NCI-H146 treated with DMSO at 0.1 percent for 48 hours (cell line): Measurements from ENCODE around the gene OVAAL.

ENCODE experiments used
- DNase-seq: peaks from one replicate; lab custom pipeline; 2025; ENCODE audit not compliant: unreplicated experiment; lab: John Stamatoyannopoulos, UW

OVAAL gene

DNA sequence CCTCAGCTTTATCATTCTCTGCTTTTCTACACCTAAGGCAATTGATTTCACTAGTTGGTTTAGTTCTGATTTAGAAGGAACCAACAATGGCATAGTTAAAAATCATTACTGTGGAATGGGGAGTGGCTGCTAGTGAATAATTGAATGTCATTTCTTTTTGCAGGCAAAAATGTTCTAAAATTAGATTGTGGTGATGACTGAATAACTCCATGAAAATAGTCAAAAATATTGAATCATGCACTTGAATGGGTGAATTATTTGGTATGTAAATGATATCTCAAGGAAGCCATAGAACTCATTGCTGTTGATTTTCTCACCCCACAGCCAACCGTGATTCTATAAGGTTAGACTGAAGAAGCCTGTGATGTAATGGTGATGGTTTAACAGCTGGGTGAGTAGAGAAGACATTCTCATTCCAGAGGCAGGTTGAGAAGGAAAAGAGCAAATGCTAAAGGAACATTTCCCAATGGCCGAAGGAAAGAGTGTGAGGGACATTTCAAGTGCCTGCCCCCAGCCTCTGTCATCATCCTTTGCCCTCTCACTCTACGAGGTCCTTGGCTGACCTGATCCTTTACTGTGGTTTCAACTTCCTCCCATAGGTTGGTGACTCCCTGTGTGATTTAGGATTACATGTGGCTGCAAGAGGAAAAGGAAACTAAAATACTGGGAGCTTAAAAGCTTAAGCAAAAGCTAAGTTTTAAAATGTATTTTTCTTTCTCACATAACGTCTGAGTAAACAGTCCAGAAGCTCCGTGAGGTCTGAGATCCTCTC lies 12.5 kb downstream of the OVAAL start:
- DNase-seq: no peak

DNA sequence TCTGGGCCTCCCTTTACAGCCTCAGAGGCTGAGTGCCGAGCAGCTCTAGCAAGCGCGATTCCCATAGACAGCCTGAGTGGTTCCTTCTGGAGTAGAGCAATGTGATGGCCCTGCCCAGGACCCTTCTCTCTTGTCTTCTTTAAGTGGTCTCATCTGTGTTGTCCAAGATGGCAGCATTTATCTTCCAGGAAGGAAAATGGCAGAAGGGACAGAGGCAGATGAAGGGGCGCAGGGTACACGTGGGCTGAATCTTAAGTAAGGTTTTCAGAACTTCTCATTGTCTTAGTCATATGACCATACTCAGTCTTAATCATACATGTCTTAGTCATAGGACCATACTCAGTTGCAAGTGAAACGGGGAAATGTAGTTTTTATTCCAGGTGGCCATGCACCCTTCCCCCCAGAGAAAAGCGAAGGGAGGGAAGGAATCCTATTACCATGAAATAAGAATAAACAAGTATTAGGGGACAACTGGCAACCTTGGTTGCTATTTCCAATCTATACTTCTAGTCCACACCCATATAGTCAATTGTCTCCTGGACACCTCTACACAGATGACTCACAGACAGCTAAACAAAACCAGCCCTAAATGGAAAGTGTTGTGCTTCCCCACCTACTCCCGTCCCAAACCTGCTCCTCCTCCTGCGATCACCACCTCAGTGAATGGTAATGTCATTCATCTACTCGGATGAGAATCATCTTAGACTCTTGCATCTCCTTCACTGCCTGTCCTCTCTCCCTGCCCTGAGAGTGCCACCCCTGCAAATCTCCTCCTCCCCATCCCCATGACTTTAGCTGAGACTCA lies 13.3 kb downstream of the OVAAL start:
- no peak for DNase-seq

DNA sequence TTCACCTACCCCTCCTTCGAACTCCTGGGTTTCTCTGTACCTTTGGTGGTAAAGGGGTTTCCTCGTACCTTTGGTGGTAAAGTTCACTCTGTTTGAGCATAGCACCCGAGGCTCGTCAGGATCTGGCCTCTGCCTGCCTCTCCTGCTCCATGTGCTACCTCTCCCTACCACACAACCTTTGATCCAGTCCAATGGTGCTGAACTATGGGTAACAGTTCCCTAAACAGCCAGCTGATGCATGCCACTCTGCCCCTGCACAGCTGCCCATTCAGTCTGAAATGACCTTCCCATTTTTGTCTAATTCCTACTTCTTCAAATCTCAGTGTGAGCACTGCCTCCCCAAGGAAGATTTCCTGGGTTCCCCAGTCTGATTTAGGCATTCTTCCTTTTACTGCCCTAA lies 14.0 kb downstream of the OVAAL start:
- DNase-seq: no peak

DNA sequence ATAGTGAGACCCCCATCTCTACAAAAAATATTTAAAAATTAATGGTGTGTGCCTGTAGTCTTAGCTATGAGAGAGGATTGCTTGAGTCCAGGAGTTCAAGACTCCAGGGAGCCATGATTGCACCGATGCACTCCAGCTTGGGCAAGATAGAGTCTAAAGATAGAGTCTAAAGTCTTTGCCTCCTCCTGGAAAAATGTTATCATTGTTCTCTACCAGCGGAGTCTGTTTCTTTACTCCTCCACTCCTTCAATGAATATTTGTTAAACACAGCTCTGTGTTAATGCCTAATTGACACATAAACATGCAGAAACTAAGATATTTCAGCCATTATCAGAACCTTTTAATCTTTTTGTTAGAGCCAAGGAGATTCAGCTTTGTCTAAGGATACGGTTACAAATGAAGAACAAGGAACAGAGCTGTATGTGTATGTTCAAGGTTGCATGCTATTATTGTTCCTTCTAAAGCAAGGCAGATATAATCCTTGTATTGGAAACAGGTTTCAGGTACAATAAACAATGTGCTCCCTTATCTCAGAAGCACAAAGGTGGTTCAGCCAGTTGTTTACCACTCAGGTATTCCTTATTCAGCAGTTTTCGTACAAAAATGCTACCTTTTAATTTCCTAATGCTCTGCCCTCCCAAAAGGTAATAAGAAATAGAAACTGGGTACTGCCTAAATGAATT lies 15.4 kb downstream of the OVAAL start:
- DNase-seq: no peak

DNA sequence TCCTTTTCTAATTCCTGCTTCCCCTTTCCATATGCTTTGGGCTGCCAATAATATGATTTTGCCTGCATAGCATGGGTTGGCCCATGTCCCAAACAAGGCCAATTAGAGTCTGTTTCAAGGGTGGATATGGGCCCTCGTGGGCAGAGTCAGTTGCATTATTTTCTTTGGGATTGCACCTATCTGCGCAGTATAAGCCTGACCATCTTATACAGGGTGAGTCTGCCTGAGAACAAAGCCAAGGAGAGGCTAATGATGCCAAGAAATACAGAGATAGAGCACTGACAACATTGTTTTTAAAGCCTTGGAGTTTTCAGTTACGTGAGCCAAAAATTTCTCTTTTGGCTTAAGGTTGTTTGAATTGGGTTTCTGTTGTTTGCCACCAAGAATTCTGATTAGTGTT lies 18.6 kb downstream of the OVAAL start:
- DNase-seq: no peak

DNA sequence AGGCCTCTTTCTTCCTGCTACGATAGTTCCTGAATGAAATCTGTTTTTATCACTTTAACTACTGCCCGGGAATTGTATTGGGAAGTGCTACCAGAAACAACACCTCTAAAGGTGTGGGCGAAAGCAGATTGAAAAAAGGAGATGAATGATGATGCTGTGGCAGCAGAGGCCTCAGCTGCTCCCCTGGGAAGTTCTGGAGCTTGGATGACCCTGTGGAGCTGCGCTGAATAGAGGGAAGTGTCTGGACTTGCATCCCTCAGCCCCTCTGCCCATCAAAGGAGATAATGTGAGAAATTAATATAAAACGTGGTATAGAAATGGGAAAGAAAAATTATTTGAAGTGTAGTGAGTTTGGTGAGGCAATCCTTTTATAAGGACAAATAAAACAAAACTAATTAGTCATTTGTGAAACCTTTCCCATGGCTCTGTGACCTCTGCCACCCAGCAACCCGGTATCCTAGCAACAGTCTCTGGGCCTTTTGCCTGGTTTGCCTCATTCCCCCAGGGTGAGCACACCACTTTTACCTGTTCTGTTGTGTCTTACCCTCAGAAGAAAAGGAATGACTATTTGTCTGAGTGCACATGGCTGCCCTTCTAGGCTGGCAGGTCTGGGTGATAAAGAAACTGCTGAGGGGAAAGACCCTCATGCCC lies 21.3 kb downstream of the OVAAL start:
- peak; percentile 39 for DNase-seq

DNA sequence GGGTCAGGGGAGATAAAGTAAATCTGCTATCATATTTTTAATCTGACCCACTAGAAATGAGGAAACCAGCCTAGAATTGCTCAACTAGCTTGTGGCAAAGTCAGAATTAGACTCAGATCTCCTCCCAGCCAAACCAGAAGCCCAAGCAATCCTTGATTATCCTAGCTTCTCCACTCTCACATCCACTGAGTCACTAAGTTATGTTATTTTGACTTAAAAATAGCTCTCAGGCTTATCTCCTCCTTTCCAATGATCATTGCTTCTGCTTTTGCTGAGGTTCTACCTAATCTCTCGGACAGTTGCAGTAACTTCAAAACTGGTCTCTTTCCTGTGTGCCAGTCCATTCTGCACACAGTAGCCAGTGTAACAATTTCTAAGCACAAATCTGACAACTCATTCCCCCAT lies 22.9 kb downstream of the OVAAL start:
- no peak for DNase-seq

DNA sequence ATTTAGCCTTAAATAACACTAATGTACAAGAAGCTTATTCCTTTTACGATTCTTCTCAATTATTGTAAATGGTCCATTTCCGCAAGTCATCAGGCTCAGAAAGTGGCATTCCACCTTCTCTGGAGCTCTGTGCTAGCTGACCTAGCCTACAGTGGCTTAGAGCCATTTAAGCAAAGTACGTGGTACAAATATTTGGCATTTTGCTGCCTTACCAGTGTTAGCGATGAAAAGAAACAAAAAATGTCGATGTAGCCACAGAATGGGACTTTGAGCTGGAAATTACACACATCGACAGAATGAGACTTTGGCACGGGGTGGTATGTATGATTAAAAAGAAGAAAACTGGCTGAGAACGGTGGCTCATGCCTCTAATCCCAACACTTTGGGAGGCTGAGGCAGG lies 26.1 kb downstream of the OVAAL start:
- DNase-seq: no peak

DNA sequence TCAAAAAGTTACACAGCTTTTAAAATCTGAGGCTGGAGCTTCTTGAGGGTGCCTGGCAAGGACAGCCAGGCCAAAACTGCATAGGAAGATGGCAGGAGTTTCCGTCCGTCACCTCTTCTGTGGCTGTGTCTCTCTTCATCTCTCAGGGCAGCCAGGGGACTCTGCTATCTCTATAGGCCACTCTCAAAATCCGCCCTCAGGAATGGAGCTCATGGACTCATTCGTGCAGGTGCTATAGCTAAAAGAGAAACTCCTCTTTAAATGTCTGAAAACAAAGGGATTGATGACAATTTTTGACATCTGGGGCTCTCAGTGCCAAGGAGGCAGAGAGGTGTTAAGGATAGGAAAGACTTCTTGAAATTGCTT lies 27.2 kb downstream of the OVAAL start:
- no peak for DNase-seq

DNA sequence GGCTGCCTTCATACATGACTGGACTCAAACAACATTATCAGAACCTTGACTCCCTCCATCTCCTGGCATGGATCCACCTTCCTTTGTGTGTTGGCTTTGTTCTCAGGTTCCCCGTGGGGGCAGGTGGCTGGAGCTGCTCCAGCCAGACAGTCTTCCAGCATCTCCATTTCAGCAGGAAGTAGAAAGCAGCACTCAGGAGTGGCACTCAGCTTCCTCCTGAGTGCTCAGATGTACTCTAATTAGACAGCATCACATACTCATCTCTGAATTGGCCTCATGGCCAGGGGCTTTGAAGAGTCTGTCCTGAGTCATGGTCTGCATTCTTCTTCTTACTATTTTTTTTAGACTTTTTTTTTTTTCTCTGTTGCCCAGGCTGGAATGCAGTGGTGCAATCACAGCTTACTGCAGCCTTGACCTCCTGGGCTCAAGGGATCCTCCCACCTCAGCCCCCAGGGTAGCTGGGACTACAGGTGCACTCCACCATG lies 27.9 kb downstream of the OVAAL start:
- DNase-seq: peak; percentile 93

DNA sequence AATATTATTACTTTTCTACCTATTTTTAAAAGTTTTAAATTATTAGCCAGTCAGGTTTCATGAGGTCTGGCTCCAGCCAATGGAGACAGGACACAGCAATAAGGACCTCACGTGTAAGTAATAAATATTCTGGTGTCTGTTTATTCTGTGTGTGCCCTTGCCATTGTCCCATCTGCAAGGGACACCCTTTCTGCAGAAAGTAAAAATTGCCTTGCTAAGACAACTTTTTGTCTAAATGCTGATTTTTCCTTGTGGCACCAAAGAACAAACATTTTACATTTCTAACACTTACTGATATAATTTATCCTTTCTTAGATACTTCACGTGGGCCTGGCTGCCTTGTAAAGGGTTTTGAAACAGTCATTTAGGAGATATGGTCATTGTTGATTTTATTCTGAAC lies 29.4 kb downstream of the OVAAL start:
- no peak for DNase-seq

DNA sequence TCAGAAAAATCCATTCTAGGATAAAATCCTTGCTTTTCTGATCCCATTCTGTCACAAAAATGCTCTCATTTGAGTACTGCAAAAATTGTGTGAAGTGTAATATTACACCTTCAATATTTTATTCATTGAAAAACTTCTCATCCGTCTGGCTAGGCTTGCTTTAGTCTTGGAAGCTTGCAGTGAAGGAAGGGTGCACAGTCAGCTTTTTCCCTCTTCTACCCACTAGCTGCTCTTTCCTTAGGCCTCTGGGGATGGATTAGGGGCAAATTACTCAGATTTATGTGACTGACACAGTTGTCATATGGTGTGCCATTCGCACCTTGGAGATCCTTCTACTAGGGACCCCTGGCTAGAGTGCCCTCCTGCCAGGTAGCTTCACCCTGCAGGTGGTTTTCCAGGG lies 32.1 kb downstream of the OVAAL start:
- no peak for DNase-seq

DNA sequence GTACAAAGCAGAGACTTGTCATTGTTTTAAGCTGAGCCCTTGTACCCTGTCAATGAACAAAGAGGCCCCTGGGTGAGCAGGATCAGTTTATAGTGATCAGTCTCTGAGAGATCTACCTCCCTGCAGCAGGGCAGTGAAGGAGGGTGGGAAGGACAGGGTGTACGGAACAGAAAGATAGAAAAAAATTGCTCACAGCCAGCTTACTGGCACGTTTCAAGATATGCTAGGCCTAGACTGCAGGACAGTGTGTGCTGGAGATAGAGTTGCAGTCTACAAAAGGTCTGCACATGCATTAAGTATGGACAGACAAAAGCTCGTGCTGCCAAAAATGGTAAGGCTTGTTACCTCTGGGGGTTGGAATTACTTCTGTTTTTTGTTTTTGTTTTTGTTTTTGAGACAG lies 34.6 kb downstream of the OVAAL start:
- no peak for DNase-seq

DNA sequence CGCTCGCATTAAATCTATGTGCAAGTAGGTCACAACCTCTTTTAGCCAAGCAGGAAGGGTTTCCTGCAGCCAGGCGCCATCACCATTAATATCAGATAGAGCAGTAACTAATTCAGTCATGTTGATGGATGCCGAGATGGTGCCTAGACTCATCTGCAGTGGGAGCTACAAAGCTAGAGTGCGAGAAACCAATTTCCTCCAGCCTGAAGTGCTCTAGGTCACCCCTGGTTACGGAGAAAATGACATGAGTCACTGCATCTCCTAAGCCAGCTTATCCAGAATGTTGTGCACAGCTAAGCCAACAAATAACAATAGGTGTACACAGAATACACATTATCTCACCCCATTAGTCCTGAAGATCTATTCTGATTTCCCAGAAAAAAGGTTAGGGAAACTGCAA lies 36.0 kb downstream of the OVAAL start:
- DNase-seq: no peak

DNA sequence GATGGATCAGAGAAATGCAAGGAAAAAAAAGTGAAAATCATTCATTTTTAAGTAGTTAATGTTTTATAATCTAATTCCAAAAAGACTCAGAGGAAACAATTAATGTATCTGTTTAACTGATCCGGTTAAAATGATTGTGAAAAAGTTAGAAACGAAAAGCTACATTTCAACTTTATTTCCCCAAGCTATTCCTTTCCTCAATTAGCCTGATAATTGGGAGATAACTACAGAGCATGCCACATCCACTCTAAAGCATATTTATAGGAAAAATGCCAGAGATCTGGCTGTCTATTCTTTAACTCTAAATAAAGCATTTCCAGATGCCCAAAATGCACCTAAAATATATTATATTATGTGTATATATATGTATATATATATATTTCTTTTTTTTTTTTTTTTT lies 37.2 kb downstream of the OVAAL start:
- DNase-seq: no peak

DNA sequence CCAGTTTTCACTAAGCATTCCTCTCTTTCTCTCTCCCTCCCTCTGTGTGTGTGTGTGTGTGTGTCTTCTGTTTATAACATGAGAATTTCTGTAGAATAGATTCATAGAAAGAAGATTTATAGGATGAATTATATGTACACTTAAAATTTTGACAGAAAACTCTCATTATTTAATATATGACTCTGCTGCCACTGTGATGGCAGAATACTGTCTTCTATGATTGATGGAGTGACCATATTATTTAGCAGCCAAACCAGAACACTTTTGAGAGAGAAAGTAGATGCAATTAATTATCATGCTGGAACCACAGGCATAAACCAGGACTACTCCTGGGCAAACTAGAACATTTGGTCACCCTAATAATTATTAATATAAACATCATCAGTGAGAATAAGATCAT lies 38.8 kb downstream of the OVAAL start:
- no peak for DNase-seq

DNA sequence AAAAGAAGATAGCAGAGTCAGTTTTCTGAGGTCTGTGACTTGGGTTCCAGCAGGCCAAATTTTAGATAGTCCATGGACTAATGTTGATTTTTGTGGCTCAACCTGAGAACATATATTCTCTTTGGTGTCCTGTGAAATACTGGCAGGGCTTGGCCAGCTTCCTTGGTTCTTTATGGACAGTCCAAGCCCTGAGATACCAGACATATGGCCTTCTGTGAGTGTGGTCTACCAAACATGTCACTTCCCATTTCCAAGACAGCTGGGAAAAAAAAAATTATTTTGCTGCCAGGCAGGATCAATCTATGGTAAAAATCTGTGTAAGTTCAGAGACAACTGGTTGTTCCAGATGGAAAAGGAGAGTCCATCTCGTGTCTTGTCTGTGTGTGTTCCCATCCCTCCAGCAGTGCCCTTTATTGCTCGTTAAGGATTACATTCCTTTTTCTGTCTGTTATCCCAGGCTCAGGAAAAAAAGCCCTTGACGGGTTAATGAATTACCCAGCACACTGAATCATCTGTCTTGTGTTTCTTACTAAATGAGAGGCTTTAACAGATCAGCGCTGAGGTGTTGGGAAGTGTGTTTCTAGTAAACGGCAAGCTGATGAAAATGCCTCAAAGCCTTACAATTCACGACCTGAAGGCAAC lies 39.7 kb downstream of the OVAAL start:
- no peak for DNase-seq

DNA sequence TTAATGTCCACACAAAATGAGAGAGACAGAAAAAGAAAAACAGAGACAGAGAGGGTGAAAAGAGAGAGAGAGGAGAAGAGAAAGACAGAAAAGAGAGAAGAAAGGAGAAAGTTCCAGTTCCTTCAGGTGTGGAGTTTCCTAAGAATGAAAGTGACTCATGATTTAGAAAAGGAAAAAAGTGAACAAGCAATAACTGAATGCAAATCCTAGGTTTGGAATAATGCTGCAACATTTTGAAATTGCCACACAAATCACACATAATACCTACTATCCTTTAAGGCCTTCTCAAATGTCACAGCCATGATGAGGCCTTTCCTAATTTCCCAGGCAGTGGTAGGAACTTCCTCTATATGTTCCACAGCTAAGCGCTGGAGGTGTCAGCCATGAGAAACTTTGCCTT lies 41.6 kb downstream of the OVAAL start:
- no peak for DNase-seq

DNA sequence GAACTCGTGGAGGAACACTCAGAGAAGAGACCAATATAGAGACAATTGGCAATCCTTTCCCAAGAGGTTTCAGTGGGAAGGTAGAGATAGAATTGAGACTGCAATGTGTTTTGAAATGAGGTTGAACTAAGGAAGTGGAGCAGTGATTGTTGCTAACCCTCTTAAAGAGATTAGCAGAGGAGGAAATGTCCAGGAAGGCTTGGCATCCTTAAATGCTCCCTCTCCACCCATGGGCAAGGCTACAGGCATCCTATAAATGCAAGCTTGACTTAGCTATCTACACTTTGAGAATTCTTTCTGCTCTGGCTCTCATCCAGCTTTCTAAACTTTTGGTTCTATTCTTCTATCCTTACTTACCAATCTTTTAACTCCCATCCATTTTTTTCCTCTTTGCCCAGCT lies 42.7 kb downstream of the OVAAL start:
- no peak for DNase-seq

DNA sequence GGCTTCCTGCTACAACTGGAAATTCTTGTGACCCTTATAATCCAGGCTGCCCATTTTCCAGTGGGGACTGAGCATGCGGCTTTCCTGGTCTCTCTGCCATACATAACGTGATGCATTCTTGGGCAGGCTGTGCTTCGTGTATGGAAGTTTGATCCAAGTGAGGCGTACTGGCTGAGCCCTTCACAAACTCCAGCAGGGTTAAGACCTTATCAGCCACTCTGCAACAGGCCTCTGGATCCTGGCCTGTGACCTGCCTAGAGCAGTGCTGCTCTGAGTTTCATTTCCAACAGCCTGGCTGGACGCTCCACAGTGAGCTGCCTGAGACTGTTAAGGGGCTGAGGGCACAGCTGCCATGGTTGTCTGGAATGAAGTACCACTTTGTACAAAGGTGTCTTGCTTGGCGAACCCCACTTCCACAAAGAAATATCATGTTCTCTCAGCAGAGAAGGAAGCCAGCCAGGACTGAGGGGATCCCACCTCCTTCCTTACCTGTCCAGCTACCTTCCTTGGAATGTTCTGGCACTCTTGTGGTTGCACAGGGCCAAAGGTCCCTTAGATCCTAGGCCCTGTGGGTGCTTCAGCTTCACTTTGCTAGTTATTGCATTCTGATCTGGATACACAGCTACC lies 44.6 kb downstream of the OVAAL start:
- no peak for DNase-seq

DNA sequence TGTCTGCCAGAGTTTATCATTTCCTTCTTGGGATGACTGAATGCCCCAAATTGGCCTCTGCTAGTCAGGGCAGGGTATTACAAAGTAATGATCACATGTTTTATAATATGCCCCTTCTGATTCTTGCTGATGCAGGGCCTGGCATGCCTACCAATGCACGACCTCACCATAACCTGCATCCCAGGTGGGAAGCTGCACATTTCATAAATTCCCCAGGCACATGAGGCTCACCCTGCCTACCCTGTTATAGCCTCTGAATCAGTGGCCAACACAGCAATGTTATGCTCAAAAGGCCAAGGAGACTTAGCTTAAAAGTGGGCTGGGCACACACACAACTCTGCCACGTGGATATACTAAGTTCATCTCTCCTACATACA lies 45.1 kb downstream of the OVAAL start:
- no peak for DNase-seq
